ENCODE results near the gene MCF2L.
"Not testable (repeated sequence)": the region's sequence is repeated elsewhere in the genome, so short reads cannot be mapped to it uniquely, and the experiment has no call there.

MCF2L gene

DNA sequence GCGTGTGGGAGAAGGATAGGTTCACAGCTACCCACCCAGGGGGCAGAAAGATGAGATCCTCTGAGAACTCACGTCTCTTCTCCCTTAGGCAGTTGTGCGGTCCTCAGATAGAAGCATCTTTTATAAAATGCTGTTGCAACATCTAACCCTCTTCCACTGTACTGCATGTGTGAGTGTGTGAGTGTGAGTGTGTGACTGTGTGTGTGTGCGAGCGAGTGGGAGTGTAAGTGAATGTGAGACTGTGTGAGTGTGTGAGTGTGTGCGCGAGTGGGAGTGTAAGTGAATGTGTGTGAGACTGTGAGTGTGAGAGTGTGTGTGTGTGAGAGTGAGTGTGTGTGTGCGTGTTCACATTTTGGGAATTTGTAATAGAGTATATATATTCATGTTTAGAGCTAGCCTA is 81.0 kb downstream of the MCF2L start:
- DNase-seq (ENCODE audit: low read depth in 2 of 2) = no peak

- DNase-seq (ENCODE audit: low read depth in 2 of 2) = no peak
Measured at GRCh38 chr13:113050734-113051431, 81.9 kb downstream of the MCF2L start.

DNA sequence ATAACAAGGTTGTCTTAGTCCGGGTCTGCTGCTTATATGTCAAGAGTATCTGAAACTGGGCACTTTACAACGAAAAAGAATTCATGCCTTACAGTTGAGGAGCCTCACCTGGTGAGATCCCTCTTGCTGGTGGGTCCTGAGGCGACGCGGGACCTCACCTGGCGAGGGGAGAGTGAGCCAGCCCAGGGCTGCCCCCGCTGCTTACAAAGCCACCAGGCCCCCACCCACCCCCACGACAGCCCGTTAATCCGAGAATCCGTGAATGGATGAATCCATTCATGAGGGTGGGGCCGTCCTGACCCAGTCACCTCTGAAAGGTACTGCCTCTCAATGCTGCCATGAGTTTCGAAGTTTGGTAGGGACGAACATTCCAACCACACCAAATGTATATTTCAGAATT is 82.6 kb downstream of the MCF2L start:
- DNase-seq (ENCODE audit: low read depth in 2 of 2) = no peak

DNA sequence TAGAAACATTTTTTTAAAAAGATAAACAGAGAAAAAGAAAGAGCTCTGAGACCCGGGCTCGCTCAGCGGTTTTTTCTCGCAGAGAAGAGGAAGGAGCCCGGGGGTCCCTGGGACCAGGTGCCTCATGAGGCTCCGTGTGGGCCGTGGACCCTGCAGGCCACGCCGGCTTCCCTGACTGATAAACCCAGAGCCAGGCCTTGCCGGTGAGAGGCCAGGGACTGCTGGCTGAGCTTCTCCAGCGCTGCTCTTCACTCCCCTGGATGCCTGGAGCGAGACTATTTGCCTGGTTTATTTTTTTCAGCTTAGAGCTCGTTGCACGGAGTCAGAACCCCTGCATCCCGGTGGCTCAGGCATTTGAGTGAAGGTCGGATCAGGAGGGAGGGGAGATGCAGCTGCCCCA is 83.2 kb downstream of the MCF2L start:
- no peak for DNase-seq (ENCODE audit: low read depth in 2 of 2)

DNA sequence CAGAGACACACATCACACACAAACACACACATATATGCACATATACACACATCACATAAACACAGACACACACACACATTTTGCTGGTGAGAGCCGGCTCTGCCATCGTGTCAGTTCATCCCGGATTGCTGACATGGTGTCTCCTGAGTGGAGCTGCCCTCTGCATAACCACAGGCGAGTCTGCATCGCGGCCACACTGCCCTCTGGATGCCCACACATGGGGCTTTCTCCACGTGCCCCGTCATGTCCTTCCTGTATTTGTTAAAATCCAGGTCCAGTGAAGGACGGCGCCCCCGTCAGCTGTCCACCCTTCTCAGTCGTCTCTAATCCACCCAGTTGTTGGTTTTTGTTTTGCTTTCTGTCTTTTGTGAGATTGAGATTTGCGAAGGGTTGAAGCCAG is 84.0 kb downstream of the MCF2L start:
- no peak for DNase-seq (ENCODE audit: low read depth in 2 of 2)

DNA sequence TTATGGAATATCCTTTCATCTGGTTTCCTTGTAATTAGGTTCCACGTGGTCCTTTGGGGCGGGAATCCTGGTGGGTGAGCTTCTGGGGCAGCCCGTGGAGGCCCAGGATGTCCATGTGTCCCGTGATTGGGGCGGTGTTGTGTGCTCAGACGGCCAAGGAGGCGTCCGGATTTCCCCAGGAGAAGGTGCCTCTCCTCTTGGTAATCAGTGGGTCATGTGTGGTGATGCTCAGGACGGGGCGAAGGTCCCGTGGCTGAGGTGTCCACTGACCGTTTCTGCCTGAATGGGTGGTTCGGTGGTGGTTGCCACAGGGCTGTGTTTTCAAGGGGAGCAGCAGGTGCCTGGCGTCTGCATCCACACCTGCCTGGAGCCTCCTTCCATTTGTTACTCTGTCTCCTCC is 84.4 kb downstream of the MCF2L start:
- DNase-seq (ENCODE audit: low read depth in 2 of 2) = no peak

DNA sequence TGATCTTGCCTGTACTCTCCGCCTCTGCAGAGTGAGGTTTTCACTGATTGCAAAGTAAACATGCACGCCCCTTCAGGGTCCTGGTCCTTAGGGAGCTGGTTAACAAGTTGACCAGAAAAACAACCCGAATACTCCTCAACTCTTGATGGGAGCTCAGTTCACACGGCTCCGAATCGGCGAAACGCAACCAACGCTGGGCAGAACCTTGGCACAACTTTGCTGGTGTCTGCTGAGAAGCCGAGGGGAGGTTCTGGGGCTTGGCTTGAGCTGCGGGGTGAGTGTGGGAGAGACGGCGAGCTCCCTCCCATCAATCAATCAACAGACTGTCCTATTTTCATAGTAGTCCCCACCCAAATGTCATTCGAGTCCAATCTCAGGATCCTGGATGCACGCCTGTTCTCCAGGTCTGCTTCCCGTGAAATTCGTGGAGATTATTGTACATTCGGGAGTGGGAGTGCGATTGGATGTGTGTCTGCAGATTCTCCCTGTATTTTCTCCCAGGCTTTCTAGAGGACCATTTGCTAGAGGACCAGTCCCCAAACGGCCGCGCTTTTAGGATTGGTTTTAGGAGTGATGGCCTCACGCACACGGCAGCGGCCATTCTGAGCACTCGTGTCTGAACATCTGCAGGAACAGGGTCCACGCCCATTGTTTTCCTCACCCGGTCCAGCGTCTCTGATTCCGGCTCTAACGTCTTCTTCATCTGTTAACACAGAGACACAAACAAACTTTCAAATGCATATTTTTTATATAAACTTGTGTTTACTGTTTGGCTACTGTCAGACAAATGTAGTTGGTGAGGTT is 85.0 kb downstream of the MCF2L start:
- DNase-seq (ENCODE audit: low read depth in 2 of 2) = no peak

DNA sequence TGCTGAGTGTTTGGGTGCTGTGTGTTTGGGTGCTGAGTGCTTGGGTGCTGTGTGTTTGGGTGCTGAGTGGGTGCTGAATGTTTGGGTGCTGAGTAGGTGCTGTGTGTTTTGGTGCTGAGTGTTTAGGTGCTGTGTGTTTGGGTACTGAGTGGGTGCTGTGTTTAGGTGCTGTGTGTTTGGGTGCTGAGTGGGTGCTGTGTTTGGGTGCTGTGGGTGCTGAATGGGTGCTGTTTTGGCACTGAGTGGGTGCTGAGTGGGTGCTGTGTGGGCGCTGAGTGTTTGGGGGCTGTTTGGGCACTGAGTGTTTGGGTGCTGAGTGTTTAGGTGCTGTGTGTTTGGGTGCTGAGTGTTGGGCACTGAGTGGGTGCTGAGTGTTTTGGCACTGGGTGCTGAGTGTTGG is 88.1 kb downstream of the MCF2L start:
- no peak for DNase-seq (ENCODE audit: low read depth in 2 of 2)

GRCh38 chr13:113057559-113057958 is 88.5 kb downstream of the MCF2L start:
- not testable (repeated sequence) for DNase-seq (ENCODE audit: low read depth in 2 of 2)

GRCh38 chr13:113058129-113058987 is 89.3 kb downstream of the MCF2L start:
- DNase-seq (ENCODE audit: low read depth in 2 of 2) = no peak

GRCh38 chr13:113058988-113059850 is 90.2 kb downstream of the MCF2L start:
- DNase-seq (ENCODE audit: low read depth in 2 of 2) = no peak

DNA sequence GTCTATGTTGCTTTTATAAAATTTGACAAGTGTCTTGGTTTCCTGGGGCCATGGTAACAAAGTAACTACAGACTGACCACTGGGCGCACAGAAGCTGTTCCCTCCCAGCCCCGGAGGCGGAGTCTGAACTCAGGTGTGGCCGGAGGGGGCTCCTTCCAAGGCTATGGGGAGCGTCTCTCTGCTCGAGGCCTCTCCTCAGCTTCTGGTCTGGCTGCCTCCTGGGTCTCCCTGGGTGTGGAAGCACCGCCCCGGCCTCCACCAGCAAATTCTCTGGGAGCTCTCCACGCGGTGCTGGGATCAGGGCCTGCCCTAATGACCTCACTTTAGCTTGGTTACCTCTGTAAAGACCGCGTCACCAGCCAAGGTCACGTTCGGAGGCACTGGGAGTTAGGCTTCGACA is 90.9 kb downstream of the MCF2L start:
- no peak for DNase-seq (ENCODE audit: low read depth in 2 of 2)

GRCh38 chr13:113060557-113061270 is 91.7 kb downstream of the MCF2L start:
- DNase-seq (ENCODE audit: low read depth in 2 of 2) = no peak

- no peak for DNase-seq (ENCODE audit: low read depth in 2 of 2)
Measured at GRCh38 chr13:113061271-113061625, 92.2 kb downstream of the MCF2L start.

GRCh38 chr13:113061796-113062425 is 92.9 kb downstream of the MCF2L start:
- no peak for DNase-seq (ENCODE audit: low read depth in 2 of 2)

DNA sequence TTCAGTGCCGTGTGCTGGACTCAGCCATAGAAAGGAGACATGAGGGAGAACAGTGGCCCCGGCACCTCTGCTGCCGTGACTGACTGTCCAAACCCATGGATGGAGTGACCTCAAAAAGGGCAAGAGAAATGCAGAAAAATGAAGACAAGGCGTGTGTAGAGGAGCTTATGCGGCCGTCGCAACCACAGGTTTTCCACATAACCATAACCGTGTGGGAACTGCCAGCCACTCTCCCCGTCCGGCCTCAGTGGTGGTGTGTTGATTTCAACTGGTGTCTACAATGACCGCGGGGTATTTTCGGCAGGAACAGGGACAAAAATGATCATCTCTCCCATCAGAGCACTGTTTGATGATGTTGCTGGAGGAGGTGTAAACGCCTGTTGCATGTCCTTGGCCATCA is 93.7 kb downstream of the MCF2L start:
- no peak for DNase-seq (ENCODE audit: low read depth in 2 of 2)

- no peak for DNase-seq (ENCODE audit: low read depth in 2 of 2)
Measured at GRCh38 chr13:113063091-113063491, 94.1 kb downstream of the MCF2L start.

GRCh38 chr13:113064000-113064533 is 95.1 kb downstream of the MCF2L start:
- no peak for DNase-seq (ENCODE audit: low read depth in 2 of 2)

DNA sequence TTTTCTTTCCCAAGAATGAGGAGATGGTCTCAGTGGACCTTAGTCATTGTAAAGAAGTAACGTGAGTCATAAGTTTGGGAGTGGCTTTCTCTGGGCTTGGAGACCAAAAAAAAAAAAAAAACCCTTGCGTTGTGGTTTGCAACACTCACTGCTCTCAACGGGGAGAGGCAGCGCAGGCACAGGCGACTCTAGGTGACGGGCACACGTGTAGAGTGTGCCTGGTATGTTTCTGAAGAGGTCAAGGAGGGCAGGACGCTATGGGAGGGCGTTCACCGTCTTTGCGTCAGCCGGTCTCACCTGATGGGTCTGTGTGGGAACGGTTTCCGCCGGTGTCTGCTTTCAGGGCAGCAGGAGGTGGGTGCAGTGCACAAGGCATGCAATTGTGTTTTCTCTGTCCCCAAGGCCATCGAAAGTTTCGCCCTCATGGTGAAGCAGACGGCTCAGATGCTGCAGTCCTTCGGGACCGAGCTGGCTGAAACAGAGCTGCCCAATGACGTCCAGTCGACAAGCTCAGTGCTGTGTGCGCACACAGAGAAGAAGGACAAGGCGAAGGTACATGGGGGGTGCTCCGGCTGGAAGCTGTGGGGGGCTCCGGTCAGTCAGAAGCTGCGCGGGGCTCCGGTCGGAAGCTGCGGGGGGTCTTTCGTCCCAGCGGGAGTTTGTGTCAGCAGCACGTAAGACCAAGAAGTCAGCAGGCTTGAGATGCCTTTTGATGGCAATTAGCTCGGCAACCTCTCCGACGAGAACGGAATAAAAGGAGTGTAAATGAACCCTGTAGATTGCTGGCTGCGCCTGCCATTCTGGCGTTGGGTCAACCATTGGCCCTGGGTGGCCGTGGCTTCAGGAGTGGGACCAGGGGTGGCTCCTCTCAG is 95.8 kb downstream of the MCF2L start:
- peak; percentile 35 to 36 for DNase-seq (ENCODE audit: low read depth in 2 of 2)
